Measurements from ENCODE around the gene DARS1.
"Not testable (repeated sequence)": the region's sequence is repeated elsewhere in the genome, so short reads cannot be mapped to it uniquely, and the experiment has no call there.

The DARS1 gene

DNA sequence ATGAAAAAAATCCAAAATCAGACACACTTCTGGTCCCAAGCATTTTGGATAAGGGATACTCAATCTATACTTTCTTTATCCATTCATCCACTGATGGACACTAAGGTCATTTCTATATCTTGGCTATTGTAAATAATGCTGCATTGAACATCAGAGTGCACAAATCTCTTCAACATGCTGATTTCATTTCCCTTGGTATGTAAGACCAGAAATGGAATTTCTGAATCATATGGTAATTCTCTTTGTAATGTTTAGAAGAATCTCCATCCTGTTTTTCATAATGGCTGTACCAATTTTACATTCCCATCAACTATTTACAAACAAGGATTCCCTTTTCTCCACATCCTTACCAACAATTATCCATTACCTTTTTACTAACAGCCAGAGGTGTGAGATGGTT lies 75.5 kb downstream of the DARS1 start:
- no peak for DNase-seq
- intact Hi-C loops (cut with DNase I) = loop anchor here (10.0 kb wide), 1 partner anchor 215 kb away; no protein-coding TSS in a partner anchor

DNA sequence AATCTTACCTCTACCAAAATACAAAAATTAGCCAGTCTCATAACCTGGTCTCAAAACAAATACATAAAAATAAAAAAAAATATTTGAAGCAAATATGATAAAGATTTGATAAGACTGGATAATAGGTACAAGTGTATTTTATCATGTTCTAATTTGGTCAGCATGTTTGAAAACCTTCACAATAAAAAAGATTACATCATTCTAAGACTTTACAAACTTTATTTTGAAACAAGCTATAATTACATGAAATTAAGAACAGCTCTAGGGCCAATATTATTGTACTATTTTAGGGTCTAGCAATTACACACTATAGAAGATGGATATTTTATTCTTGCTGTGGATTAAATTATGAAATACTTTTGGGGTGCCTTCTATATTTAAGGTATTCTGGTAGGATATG lies 79.7 kb downstream of the DARS1 start:
- DNase-seq = no peak
- intact Hi-C loops (cut with DNase I) = no loop called here

DNA sequence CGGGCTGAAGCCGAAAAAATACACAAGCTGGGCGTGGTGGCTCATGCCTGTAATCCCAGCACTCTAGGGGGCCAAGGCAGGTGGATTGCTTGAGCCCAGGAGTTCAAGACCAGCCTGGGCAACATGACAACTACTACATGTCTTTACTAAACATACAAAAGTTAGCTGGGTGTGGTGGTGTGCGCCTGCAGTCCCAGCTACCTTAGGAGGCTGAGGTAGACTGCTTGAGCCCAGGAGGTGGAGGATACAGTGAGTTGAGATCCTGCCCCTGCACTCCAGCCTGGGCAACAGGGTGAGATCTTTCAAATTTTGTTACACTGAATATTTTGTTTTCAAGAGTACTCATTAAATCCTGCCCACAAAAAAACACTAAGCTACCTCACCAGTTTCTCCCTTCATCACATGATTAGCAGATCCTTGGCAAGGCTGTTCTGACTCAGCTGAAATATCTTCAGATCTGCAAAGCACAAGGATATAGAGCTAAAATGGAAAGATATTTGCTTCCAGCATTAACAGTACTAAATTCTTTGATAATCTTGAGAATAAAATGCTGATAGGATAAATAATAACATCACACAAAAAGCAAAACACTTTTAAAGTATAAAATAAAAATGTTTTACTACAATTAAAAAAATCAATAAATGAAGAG lies 81.0 kb downstream of the DARS1 start:
- intact Hi-C loops (cut with DNase I) = no loop called here
- no peak for DNase-seq

GRCh38 chr2:135903650-135904049 lies 81.8 kb downstream of the DARS1 start:
- intact Hi-C loops (cut with DNase I) = no loop called here
- DNase-seq = no peak

- no peak for DNase-seq
- intact Hi-C loops (cut with DNase I) = no loop called here
Measured at GRCh38 chr2:135899567-135899966, 85.9 kb downstream of the DARS1 start.

DNA sequence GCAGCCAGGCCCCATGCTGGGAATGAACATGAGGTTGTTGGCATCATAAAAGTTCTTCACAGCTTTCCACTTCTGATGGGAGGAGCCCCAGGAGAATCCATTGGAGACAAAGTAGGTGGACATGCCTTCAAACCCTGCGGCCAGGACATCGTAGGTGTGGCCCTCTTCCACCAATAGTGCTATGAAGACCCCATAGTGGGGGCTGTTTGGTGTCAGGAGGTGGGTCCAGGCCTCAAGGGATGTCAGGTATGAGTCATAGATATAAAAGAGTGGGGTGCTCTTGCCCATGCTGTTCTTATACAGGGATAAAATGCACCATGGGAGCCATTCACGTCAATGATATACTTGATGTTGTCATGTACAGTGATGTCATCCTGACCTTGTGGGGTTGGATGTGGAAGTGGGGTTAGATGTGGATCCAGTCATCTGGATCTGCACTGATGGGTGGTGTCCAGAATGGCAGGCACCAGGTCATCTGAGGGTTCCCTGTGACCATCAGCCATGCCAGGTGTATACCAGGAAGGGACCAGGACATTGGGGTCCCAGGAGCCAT lies 87.1 kb downstream of the DARS1 start:
- DNase-seq = no peak
- intact Hi-C loops (cut with DNase I) = no loop called here

DNA sequence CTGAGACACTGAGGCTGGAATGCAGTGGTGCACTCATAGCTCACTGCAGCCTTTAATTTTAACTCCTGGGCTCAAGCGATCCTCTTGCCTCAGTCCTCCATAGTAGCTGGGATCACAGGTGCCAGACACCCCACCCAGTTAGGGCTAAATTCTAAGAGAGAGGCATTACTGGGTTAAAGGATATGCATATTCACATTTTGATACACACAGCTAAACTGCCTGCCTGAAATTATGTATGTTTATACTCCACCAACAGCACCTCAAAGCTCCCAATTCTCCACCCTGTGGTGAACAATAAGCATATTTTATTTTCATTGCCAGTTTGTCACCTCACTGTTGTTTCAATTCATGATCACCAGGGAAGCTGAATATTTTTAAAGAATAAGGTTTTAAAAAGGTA lies 90.5 kb downstream of the DARS1 start:
- intact Hi-C loops (cut with DNase I) = no loop called here
- no peak for DNase-seq

DNA sequence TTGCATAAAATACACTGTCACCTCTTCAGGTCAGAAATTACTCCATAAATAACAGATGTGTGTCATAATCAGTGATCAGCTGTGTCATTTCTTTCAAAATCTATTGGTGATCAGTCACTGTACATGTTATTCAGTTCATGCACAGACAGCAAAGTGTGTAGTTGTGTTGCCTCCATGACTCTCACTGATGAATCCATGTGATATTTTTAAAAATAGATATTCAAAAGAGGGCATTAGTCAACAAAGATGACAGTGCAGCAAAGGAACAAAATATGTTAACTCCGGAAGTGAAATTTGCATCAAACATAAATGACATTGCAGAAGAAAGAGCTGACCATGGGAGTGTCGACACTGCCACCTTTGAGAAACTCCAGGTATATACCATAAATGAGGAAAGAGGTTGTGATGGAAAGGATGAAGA lies 92.0 kb downstream of the DARS1 start:
- intact Hi-C loops (cut with DNase I) = no loop called here
- DNase-seq = no peak

DNA sequence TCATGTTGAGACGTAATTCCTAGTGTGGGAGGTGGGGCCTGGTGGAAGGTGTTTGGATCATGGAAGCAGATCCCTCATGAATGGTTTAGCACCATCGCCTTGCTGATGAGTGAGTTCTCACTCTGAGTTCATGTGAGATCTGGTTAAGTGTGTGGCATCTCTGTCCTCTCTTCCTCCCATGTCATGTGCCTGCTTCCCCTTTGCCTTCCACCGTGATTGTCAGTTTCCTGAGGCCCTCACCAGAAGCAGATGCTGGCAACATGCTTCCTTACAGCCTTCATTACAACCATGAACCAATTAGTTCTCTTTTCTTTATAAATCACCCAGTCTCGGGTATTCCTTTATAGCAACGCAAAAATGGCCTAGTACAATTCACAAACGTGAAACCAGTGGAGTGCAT lies 94.6 kb downstream of the DARS1 start:
- DNase-seq = peak in 1 of 42 donors; percentile 31
- intact Hi-C loops (cut with DNase I) = no loop called here

DNA sequence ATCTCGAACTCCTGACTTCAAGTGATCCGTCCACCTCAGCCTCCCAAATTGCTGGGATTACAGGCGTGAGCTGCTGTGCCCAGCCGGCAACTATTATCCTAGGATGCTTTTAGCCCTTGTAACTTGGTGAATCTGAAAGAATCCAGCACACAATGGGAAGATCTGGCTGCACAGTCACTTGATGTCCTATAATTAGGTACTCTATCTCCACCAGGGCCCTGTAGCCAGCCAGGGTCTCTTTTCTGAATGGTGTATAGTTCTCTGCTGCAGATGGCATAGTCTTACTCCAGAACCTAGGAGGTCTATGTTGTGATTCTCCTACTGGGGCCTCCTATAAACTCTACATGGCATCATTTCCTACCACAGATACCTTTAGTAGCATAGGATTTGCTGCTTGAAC lies 95.3 kb downstream of the DARS1 start:
- no peak for DNase-seq
- intact Hi-C loops (cut with DNase I) = no loop called here

DNA sequence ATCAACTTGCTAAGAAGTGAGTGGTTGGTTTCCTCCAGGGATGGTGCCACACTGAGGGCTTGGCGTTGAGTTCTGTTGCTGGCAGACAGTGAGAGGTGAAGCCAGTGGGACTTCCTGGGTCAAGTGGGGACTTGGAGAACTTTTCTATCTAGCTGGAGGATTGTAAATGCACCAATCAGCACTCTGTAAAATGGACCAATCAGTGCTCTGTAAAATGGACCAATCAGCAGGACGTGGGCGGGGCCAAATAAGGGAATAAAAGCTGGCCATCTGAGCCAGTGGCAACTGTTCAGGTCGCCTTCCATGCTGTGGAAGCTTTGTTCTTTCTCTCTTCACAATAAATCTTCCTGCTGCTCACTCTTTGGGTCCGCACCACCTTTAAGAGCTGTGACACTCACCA lies 96.8 kb downstream of the DARS1 start:
- DNase-seq; intact Hi-C loops (cut with DNase I): not testable (repeated sequence)

GRCh38 chr2:135885709-135886108 lies 99.7 kb downstream of the DARS1 start:
- intact Hi-C loops (cut with DNase I) = no loop called here
- DNase-seq = no peak

DNA sequence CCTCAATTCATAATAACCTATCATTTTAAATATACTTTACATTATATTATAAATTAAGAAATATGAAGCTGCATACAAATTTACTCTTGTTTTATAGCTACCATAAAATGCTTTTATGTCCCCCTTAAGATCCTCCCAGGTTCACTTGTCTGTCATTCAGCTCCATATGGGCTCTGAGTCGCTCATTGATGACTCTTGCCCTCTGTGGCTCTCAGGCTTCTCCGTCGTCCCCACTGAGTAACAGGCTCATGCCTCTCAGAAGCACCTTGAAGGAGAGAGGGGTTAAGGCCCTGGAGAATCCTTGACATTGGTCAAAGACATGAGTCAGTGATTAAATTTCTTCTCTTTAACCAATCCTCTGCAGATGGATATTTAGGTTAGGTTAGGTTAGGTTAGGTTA lies 103.0 kb downstream of the DARS1 start:
- no peak for DNase-seq
- intact Hi-C loops (cut with DNase I) = no loop called here

- peak in 1 of 42 donors; percentile 47 for DNase-seq
- intact Hi-C loops (cut with DNase I) = not testable (repeated sequence)
Measured at GRCh38 chr2:135876770-135877169, 108.7 kb downstream of the DARS1 start.

DNA sequence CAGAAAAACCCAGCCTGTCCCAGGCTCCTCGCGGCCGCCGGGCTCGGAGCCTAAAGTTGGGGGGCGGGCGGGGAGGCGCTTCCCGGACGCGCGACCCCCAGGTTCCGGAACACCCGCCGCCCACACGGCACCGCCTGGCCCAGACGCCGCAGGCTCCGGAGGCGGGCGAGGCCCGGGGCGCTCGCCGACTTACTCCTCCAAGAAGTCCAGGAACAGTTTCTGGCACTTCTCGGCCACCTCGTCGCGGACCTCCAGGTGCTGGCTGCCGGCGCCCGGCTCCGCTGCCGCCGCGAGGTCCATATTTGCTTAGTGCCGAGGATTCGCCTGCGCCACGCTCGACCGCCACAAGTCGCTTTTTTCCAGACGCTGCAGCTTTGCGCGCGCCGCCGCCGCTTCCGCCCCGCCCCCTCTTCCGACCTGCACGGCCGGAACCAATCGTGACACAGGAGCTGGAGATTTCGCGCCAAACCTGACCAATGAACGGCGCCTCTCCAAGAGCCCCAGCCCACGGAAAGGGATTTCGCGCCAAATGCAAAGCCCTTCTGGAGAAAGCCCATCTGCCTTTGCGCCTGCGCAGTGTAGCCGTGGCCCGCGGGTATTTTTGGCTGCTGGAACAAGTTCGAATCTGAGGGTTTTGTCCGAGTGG lies 109.2 kb downstream of the DARS1 start, which contains the start of gene MCM6:
Gene MCM6, minus strand, starts transcription at position 378 of the 646 bp plus-strand sequence. Its CDS starts 78 bp downstream, at position 300.
- peak; percentile 89 to 98 (median 95) for DNase-seq
- intact Hi-C loops (cut with DNase I) = no loop called here

- intact Hi-C loops (cut with DNase I) = no loop called here
- DNase-seq = peak in 39 of 42 donors; percentile 4 to 66 (median 30)
Measured at GRCh38 chr2:135875491-135876065, 109.8 kb downstream of the DARS1 start.

- peak in 1 of 42 donors; percentile 16 for DNase-seq
- intact Hi-C loops (cut with DNase I) = no loop called here
Measured at GRCh38 chr2:135874777-135875365, 110.6 kb downstream of the DARS1 start.

GRCh38 chr2:135870571-135870970 lies 114.9 kb downstream of the DARS1 start:
- intact Hi-C loops (cut with DNase I) = no loop called here
- no peak for DNase-seq

DNA sequence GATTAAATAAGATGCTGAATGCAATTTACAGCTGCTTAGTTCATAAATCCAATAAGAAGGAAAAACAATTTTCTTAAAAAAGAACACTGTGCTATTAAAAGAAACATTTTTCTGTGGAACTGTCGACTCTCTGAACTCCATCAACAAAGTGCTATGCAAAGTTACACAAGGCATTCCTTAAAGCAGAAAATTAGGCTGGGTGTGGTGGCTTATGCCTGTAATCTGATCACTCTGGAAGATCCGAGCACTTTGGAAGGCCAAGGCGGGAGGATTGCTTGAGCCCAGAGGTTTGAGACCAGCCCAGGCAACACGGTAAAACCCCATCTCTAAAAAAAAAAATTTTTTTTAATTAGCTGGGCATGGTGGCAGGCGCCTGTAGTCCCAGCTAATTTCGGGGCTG lies 122.2 kb downstream of the DARS1 start:
- no peak for DNase-seq
- intact Hi-C loops (cut with DNase I) = no loop called here

DNA sequence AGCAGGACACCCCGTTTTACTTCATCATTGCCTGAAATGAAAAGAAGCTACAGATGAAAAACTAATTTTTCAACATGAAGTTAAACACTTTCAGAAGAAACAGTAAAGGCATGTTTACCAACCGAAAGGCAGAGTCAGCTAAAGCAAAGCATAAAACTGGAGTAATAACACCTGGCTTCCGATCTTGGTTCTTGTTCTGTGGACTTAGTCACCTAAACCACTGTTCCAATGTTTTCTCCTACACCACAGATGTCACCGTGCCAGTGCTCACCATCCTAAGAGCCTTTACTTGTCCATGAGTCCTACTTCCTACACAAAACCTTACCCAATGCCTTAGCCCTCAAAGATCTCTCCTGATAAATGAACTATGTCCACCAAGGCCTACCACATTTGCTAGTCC lies 122.7 kb downstream of the DARS1 start:
- intact Hi-C loops (cut with DNase I) = no loop called here
- no peak for DNase-seq
